Right renal pelvis (tissue), 4 donors: ENCODE measurements around the gene PROB1. TPM values are rescaled to one million over a fixed set of nuclear protein-coding genes. Genes with fewer than 3 reads are reported as not detected.
"Not testable (repeated sequence)": the region's sequence is repeated elsewhere in the genome, so short reads cannot be mapped to it uniquely, and the experiment has no call there.

Experiments used
- DNase-seq, 4 donors: peaks; one replicate each; pipeline ENCODE4 v3.0.0-alpha.2; 2013; ENCODE audit warnings: low read depth in 4 of 4, low spot score in 3 of 4, missing footprints in 1 of 4
- polyA plus RNA-seq, 4 donors: library from polyadenylated mRNA; unstranded; fragments of 120-200 nt; gene quantifications; one replicate each; pipeline ENCODE4 v1.2.1, GENCODE V29; 2013; ENCODE audit not compliant: insufficient read length in 4 of 4

PROB1 gene, protein sequence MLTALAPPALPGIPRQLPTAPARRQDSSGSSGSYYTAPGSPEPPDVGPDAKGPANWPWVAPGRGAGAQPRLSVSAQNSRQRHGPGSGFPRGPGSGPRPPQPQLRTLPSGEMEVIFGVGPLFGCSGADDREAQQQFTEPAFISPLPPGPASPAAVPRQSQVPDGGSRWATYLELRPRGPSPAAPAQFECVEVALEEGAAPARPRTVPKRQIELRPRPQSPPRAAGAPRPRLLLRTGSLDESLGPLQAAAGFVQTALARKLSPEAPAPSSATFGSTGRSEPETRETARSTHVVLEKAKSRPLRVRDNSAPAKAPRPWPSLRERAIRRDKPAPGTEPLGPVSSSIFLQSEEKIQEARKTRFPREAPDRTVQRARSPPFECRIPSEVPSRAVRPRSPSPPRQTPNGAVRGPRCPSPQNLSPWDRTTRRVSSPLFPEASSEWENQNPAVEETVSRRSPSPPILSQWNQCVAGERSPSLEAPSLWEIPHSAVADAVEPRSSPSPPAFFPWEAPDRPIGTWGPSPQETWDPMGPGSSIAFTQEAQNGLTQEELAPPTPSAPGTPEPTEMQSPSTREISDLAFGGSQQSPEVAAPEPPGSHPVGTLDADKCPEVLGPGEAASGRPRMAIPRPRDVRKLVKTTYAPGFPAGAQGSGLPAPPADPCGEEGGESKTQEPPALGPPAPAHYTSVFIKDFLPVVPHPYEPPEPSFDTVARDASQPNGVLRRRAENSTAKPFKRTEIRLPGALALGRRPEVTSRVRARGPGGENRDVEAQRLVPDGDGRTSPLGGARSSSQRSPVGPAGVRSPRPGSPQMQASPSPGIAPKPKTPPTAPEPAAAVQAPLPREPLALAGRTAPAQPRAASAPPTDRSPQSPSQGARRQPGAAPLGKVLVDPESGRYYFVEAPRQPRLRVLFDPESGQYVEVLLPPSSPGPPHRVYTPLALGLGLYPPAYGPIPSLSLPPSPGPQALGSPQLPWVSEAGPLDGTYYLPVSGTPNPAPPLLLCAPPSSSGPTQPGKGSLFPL
- polyA plus RNA-seq = 1 to 10 TPM; 1.7 to 3.4 (median 2.1) TPM

DNA sequence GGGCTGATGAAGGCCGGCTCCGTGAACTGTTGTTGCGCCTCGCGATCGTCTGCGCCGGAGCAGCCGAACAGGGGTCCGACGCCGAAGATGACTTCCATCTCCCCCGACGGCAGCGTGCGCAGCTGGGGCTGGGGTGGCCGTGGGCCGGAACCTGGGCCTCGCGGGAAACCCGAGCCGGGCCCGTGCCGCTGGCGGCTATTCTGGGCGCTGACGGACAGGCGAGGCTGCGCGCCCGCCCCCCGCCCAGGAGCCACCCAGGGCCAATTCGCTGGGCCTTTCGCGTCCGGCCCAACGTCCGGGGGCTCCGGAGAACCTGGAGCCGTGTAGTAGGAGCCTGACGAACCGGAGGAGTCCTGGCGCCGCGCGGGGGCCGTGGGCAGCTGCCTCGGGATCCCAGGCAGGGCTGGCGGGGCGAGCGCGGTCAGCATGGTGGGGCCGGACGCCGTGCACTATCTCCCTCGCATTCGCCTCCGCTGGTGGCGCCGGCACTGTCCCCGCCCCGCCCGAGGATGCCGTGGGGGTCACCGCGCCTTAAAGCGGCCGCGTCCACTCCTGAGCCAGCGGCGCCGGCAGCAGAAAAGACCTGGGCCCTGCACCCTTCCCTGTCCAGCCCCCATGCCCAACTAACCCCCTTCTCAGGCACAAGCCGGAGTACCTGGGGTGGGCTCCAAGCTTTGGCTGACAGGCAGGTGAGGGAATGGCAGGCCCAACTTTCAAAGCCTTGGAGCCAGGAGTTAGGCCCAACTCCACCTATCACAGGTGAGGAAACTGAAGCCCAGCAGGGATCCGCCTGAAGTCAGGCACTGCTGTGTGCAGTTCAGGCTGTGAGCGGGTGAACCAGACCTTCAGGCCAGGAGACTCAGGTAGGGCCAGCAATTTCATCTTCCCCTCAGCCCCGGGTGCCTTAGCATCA lies at the start of gene PROB1:
PROB1 (minus strand) TSS at position 451 of the 913 bp plus-strand sequence; CDS start at position 428, 23 bp downstream.
- no peak for DNase-seq

DNA sequence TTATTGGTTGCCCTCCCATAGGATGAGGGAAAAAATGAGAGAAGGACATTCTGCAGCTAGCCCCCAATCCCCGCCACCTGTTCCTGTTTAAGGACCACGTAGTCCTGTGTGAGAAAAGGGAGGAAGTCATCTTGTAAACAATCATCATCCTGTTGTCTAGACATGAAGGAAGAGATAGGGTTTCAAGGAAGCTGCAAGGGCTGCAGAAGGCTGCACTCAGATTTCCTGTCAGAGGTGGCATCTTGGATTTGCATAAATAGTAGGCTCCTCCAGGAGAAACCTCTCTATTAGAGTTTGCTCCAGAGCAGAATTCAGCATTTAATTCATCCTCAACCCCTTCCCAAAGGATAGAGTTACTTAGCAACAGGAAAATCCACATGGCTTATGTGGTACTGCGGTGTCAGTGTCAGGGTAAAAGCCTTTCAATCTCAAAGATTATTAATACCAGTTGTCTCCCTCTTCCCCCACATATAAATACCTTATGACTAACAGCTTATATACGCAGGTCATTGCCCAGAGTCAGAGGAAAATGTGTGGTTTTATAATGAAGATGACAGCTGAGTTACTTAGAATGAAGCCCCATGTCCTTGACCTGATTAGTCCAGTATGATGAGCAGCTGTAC lies 49.0 kb upstream of the PROB1 start:
- DNase-seq = no peak

DNA sequence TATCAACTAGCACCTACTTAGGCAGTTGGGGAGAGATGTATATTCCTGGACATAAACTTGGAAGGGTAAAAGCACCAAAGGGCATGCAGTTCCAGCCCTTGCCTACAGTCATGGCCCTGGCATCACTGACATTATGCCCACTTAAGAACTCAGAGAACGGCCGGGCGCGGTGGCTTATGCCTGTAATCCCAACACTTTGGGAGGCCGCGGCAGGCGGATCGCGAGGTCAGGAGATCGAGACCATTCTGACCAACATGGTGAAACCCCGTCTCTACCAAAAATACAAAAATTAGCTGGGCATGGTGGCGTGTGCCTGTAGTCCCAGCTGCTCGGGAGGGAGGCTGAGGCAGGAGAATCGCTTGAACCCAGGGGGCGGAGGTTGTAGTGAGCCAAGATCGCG lies 45.5 kb upstream of the PROB1 start:
- not testable (repeated sequence) for DNase-seq

DNA sequence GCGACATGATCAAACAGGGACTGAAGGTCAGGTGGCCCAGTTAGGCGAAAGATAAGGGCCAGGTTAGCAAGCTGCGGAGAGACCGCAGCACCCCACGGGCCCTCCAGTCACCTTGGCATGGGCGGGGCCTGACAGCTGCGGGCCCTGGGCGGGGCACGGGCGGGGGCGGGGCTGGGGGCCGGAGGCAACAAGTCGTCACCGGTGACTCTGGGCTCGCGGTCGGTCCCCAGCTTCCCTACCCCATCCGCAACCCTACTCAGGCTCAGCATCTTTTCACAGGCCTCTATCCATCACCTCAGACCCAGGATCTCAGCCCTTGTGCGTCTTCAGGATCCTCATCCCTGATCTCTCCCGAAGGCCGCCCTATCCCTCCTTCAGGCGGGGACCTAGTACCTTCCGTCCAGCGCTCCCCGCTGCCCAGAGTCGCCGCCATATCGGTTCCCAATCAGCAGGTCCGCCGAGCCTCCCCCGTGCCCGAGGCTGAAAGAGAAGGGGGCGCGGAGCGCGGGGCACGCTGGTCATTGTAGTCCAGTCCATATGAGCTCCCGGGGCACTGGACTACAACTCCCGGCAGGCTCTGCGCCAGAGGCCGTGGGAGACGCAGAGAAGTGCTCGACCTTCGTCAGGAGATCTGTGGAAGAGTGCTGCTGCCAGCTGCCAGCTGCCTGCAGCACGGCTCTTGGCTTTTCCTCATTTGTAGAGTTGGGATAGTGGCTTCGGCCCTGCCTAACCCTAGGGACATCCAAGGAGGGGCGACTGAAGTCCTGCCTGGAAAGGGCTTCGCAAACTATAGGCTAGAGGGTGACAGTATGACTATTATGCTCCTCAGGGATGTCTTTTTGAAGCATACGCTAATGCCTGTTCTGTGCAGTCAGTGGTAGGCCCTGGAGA lies 44.4 kb upstream of the PROB1 start, which contains the start of gene DNAJC18:
DNAJC18 (minus strand) TSS at position 513 of the 891 bp plus-strand sequence; CDS start at position 433, 80 bp downstream.
- peak; percentile 84 to 85 (median 84) for DNase-seq

DNA sequence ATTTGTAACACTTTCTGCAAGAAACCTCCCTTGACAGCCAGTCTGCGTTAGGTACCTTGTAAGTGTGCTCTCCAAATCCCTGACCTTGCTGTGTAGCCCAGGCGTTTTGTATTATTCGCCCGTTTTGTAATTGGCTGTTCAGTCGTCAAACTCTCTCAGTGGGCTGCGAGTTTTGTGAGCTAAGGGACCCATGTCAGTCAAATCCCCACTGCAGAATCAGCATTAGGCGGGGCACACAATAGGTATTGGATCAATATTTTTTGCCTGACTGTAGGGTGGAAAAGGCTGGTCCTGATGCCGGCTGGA lies 43.8 kb upstream of the PROB1 start:
- no peak for DNase-seq

GRCh38 chr5:139435676-139436075 lies 40.8 kb upstream of the PROB1 start:
- no peak for DNase-seq

GRCh38 chr5:139431706-139432105 lies 36.8 kb upstream of the PROB1 start:
- DNase-seq = no peak

DNA sequence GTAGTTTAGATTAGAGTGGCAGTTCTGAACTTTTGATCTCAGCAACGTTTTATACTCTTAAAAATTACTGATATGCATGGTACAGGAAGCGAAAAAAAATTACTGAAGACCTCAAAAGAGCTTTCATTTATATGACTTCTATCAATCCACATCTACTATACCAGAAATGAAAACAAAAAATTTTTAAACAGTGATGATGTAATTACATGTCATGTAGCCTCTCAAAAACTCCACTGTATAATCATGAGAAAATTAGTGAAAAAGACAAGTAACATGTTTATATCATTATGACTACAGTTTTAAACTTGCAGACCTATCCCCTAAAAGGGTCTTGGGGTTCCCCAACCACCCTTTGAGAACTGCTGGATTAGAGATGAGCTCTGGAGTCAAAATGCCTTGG lies 35.1 kb upstream of the PROB1 start:
- DNase-seq = no peak

DNA sequence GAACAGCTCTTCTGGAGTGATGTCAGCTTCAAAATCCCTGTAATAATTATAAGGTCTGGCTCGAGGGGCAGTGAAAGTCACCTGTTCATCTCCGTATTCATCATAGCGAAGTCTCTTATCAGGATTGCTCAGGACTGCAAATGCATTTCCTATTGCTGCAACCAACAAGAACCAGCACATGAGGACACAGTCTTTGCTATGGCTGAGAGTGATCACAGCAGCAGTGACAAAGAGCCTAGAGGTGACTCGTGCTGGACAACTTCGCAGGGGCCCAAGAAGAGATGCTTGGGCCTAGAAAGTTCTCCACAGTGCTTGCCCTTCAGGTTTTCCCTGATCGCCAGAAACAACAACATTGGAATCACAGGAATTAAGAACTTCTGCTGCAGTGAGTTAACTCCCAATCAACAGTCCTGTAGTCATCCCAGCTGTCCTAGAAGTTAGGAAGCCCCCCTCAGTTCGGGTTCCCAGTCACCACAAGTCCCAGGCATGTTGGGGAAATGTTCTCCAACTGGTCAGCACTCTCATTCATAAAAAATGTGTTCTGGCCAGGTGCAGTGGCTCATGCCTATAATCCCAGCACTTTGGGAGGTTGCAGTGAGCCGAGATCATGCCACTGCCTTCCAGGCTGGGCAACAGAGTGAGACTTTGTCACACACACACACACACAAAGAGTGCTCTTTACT lies 31.4 kb upstream of the PROB1 start:
- DNase-seq = no peak

GRCh38 chr5:139425497-139425896 lies 30.6 kb upstream of the PROB1 start:
- no peak for DNase-seq

- peak in 3 of 4 donors; percentile 34 to 60 (median 34) for DNase-seq
Observed at GRCh38 chr5:139422307-139422893, 27.5 kb upstream of the PROB1 start.

DNA sequence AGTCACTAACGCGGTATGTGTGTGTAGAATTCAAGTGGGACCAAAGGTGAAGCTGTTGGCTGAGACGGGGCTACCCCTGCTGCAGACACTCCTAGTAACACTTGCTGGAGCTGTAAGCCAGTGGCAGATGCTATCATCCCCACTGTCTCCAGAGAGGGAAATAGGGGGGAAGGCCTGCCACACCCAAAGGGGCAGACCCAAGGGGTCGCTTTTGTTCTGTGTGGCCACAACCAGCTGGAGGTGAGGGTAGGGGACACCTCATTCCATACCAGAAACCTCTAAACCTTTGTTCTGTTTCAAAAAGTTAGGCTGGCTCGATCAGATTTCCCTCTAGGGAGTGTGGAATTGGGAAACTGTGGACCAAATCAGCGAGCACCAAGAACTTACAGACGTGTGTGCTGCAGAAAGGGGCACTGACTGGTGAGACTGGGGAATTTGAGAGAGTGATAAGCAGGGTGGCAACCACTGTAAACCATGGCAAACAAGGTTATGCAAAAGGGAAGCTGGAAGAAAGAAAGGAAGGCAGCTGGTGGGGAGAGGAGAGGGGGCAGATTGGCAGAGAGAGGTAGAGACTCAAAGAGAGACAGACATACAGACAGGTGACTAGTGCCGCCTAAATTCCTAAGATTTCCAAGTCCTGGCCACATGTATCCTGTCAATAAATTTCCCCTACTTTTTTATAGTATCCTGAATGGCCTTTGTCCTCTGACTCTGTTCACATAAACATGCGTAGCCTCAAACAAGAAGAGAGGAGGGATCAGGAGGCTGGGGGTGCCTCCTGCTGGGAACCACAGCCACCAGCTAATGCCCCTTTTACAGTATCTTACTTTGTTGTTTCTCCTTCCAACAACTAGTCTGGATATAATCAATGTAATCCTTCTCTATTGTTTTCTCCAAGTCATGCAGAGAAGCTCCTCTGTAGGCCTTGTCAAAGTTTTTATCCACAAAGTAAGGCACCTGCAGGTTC lies 24.6 kb upstream of the PROB1 start:
- no peak for DNase-seq

- DNase-seq = no peak
Observed at GRCh38 chr5:139418793-139419192, 23.9 kb upstream of the PROB1 start.

DNA sequence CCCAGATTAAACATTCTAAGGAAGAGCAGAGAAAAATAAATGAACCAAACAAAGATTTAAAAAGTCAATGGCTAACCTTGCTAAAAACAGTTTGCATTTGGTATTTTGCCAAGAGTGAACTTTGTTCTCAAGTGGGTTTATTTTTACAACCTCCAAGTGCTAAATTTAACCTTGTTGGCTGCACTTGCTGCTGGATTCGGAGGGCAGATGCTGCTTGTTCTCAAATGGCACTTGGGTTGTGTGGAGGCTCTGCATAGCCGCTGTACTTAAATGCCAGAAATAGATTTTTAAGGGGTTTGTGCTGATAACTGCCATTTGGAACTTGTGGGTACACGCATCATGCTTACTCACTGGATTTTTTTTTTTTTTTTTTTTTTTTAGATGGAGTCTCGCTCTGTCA lies 22.3 kb upstream of the PROB1 start:
- DNase-seq = no peak

GRCh38 chr5:139416651-139417050 lies 21.7 kb upstream of the PROB1 start:
- DNase-seq = no peak

DNA sequence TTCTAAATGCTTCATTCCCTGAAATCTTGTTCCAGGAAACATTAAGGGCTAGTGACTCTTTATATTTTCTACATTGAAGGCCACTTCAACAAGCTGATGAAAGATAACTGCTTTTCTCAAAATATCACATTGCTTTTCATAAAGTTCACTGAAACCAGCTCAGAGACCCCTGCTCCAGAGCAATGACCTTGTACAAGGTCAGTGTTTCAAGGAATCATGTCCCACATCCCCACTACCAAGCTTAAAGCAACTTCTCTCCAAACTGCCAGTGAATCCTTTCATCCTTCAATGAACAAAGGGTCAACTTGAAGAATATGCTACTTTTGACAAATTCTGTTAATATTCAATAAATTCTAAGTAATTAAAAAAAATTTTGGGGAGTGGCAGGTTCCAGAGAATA lies 21.0 kb upstream of the PROB1 start:
- no peak for DNase-seq
